SK-N-SH (cell line): ENCODE results near the gene PLEKHB1. TPM values are rescaled to one million over a fixed set of nuclear protein-coding genes. Genes with fewer than 3 reads are reported as not detected.
A peak's percentile ranks its signal among the peaks of the same experiment; 100 is the strongest.

ENCODE experiments used
- CTCF ChIA-PET: fragments of 300-600, 350-600 bp; formaldehyde crosslinking; extraction: SDS; loops from one replicate; lab custom pipeline; 2021; lab: Yijun Ruan, JAX
- POLR2A ChIA-PET: fragments of 350-600 bp; sonication (Branson Sonifier 250); formaldehyde crosslinking; extraction: SDS; loops from one replicate; lab custom pipeline; 2020; ENCODE audit warnings: antibody characterized with exemption, inconsistent platforms; lab: Yijun Ruan, JAX
- DNase-seq: peaks from one replicate; pipeline ENCODE4 v3.0.0; 2012
- H2AFZ ChIP-seq: fragments of 200-600 bp; sonication (generic); 2 replicates; pipeline ENCODE4 v1.8.1; 2016; ENCODE audit warnings: antibody characterized with exemption, mild to moderate bottlenecking, low read depth
- H3F3A ChIP-seq: fragments of 200-600 bp; sonication (generic); replicated peaks from 2 replicates; pipeline ENCODE3; 2016; ENCODE audit warnings: antibody characterized with exemption, mild to moderate bottlenecking; ENCODE audit not compliant: insufficient read depth
- H3K27ac ChIP-seq, 2 experiments: fragments of 200-500 bp in 1 of 2; fragments of 200-600 bp in 1 of 2; sonication (Bioruptor generic) in 1 of 2; sonication (generic), shearing (Covaris generic) in 1 of 2; 2 replicates each; pipeline versions ENCODE4 v1.5.1 to v1.6.1; 2014 to 2016; ENCODE audit warnings: low read depth in 2 of 2, inconsistent platforms in 1 of 2, low read length in 1 of 2, mild to moderate bottlenecking in 1 of 2, mixed read lengths in 1 of 2
- H3K27me3 ChIP-seq: fragments of 200-600 bp; sonication (generic), shearing (Covaris generic); 2 replicates; pipeline ENCODE4 v1.6.1; 2016; ENCODE audit warnings: mixed run types; ENCODE audit not compliant: insufficient read depth
- H3K36me3 ChIP-seq, 2 experiments: fragments of 200-500 bp in 1 of 2; fragments of 200-600 bp in 1 of 2; sonication (Bioruptor generic) in 1 of 2; sonication (generic) in 1 of 2; replicated peaks in 1 of 2; 2 replicates each; pipeline versions ENCODE3 to v1.5.1; 2014 to 2016; ENCODE audit warnings: low read length in 1 of 2, mild to moderate bottlenecking in 1 of 2; ENCODE audit not compliant: insufficient read depth in 2 of 2, control insufficient read depth in 1 of 2
- H3K4me1 ChIP-seq, 2 experiments: fragments of 200-500 bp in 1 of 2; fragments of 200-600 bp in 1 of 2; sonication (Bioruptor generic) in 1 of 2; sonication (generic), shearing (Covaris generic) in 1 of 2; 2 replicates each; pipeline versions ENCODE4 v1.5.1 to v1.6.1; 2014 to 2016; ENCODE audit warnings: low read depth in 1 of 2, low read length in 1 of 2, mixed run types in 1 of 2; ENCODE audit not compliant: insufficient read depth in 2 of 2, control insufficient read depth in 1 of 2
- H3K4me2 ChIP-seq: fragments of 200-600 bp; sonication (generic), shearing (Covaris generic); 2 replicates; pipeline ENCODE4 v1.6.1; 2017; ENCODE audit warnings: mixed run types
- H3K4me3 ChIP-seq, 2 experiments: fragments of 200-500 bp in 1 of 2; fragments of 200-600 bp in 1 of 2; sonication (Bioruptor generic) in 1 of 2; sonication (generic), shearing (Covaris generic) in 1 of 2; 2 replicates each; pipeline versions ENCODE4 v1.5.1 to v1.8.1; 2014 to 2016; ENCODE audit warnings: low read depth in 2 of 2, inconsistent platforms in 1 of 2, low read length in 1 of 2, mild to moderate bottlenecking in 1 of 2, mixed read lengths in 1 of 2, moderate library complexity in 1 of 2
- H3K79me2 ChIP-seq: fragments of 200-600 bp; sonication (generic); 2 replicates; pipeline ENCODE4 v1.8.1; 2017; ENCODE audit warnings: mild to moderate bottlenecking; ENCODE audit not compliant: insufficient read depth
- H3K9ac ChIP-seq: fragments of 200-600 bp; sonication (generic); 2 replicates; pipeline ENCODE4 v1.6.1; 2017; ENCODE audit warnings: mixed run types
- H3K9me2 ChIP-seq: fragments of 200-600 bp; sonication (generic); 2 replicates; pipeline ENCODE4 v1.6.1; 2017; ENCODE audit warnings: mixed run types
- H3K9me3 ChIP-seq: fragments of 200-600 bp; sonication (generic); 2 replicates; pipeline ENCODE4 v1.6.1; 2017; ENCODE audit warnings: mixed run types, mild to moderate bottlenecking, moderate library complexity
- H4K20me1 ChIP-seq: fragments of 200-600 bp; sonication (generic); 2 replicates; pipeline ENCODE4 v1.6.1; 2017; ENCODE audit warnings: mild to moderate bottlenecking, mixed run types; ENCODE audit not compliant: insufficient read depth
- CHD2 ChIP-seq: fragments of 150-350 bp; IDR thresholded peaks from 2 replicates; pipeline ENCODE4 v1.6.1; 2018; ENCODE audit warnings: low read length; ENCODE audit not compliant: partially characterized antibody
- NRF1 ChIP-seq: IDR thresholded peaks from 2 replicates; pipeline ENCODE4 v1.6.1; 2012; ENCODE audit warnings: low read depth, mild to moderate bottlenecking, low read length
- POLR2AphosphoS5 ChIP-seq: IDR thresholded peaks from 2 replicates; pipeline ENCODE4 v1.6.1; 2012; ENCODE audit warnings: low read depth, low read length
- RAD21 ChIP-seq: IDR thresholded peaks from 2 replicates; pipeline ENCODE4 v1.6.1; 2012; ENCODE audit warnings: mild to moderate bottlenecking, low read length
- RCOR1 ChIP-seq: fragments of 150-350 bp; IDR thresholded peaks from 2 replicates; pipeline ENCODE4 v1.6.1; 2017; ENCODE audit warnings: antibody characterized with exemption, low read length
- RXRA ChIP-seq: IDR thresholded peaks from 2 replicates; pipeline ENCODE4 v1.4.0; 2012; ENCODE audit warnings: low read depth, mild to moderate bottlenecking, borderline replicate concordance
- SIN3A ChIP-seq: IDR thresholded peaks from 2 replicates; pipeline ENCODE4 v1.6.1; 2012; ENCODE audit warnings: low read depth, mild to moderate bottlenecking, low read length, moderate library complexity, borderline replicate concordance
- SMC3 ChIP-seq: IDR thresholded peaks from 2 replicates; pipeline ENCODE4 v1.6.1; 2012; ENCODE audit warnings: low read depth, low read length, improper control_type of control experiment
- TAF1 ChIP-seq: IDR thresholded peaks from 2 replicates; pipeline ENCODE4 v1.6.1; 2012; ENCODE audit warnings: low read depth, mild to moderate bottlenecking, low read length, moderate library complexity, borderline replicate concordance
- WGBS: methylation state at CpG from one replicate; pipeline ENCODE4 v1.1.6; 2017; ENCODE audit warnings: low lambda C conversion rate; 5-methylcytosine and 5-hydroxymethylcytosine counted together
- polyA plus RNA-seq, 3 experiments: library from polyadenylated mRNA; depleted of rRNA; stranded (reverse); fragments of >200 nt; gene quantifications; 2 replicates each; pipeline ENCODE4 v1.2.3, GENCODE V29; 2012
- TF ChIP-seq, protein P1 (sequence below): fragments of 200-600 bp; sonication (generic); IDR thresholded peaks from 2 replicates; pipeline ENCODE4 v1.6.1; 2017; ENCODE audit warnings: antibody characterized with exemption, mild to moderate bottlenecking, moderate library complexity
- TF ChIP-seq, protein P2 (sequence below): IDR thresholded peaks from 2 replicates; pipeline ENCODE4 v1.4.0; 2012; ENCODE audit warnings: low read depth

Gene PLEKHB1
- polyA plus RNA-seq, 1 of the 3 experiments (the other 2 are of a cell fraction) = 10.2 TPM

DNA sequence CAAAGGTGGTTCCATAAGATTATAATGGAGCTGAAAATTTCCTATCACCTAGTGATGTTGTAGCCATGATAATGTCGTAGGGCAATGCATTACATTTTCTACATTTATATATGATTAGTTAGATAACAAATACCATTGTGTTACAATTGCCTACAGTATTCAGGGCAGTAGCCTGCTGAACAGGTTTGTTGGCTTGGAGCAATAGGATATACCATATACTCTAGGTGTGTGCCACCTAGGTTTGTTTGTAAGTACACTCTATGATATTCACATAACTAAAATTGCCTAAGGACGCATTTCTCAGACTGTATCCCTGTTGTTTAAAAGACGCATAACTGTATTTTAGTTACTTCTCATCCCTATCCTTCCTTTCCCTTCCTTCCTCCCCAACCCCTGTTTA, 13.6 kb downstream of the PLEKHB1 start (continued):
- TF ChIP-seq, protein P1, sequence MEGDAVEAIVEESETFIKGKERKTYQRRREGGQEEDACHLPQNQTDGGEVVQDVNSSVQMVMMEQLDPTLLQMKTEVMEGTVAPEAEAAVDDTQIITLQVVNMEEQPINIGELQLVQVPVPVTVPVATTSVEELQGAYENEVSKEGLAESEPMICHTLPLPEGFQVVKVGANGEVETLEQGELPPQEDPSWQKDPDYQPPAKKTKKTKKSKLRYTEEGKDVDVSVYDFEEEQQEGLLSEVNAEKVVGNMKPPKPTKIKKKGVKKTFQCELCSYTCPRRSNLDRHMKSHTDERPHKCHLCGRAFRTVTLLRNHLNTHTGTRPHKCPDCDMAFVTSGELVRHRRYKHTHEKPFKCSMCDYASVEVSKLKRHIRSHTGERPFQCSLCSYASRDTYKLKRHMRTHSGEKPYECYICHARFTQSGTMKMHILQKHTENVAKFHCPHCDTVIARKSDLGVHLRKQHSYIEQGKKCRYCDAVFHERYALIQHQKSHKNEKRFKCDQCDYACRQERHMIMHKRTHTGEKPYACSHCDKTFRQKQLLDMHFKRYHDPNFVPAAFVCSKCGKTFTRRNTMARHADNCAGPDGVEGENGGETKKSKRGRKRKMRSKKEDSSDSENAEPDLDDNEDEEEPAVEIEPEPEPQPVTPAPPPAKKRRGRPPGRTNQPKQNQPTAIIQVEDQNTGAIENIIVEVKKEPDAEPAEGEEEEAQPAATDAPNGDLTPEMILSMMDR = no peak
- TF ChIP-seq POLR2AphosphoS5 = no peak
- TF ChIP-seq, protein P2, sequence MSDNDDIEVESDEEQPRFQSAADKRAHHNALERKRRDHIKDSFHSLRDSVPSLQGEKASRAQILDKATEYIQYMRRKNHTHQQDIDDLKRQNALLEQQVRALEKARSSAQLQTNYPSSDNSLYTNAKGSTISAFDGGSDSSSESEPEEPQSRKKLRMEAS = no peak

DNA sequence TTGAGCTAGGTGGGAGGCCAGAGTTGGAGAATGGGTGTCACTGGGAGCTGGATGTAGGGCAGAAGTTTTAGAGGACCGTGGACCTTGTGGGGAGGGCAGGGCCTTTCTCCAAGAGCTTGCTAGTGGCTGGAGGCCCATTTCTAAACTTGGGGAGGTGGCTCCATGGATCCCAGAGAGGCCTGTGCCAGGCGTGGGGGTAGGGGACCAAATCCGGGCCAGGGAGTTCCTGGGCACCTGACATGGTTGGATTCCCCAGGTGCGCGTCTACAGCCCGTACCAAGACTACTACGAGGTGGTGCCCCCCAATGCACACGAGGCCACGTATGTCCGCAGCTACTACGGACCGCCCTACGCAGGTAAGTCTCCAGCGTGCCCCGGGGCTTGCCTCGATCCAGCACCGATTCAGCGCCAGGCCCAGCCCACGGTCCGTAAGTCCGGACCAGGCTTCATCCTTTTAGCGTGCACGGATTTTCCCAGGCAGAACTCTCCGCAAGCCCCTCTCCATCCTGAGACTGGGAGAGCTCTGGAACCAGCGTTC, 14.2 kb downstream of the PLEKHB1 start:
- Histone ChIP-seq H3K4me3 (peak overlapping the region; percentile 35 to 51; a peak in 3 of 4 replicates), H2AFZ (peak overlapping the region; percentile 32; the same call in 1 of the 2 replicates), H3K4me1 (peaks cover 0 to 6% of the 10 kb centered on the region in 2 experiments; a peak in 1 of 4 replicates), H4K20me1 (no peaks in the 10 kb centered on the region), H3K4me2 (peak overlapping the region; percentile 51; the same call in 1 of the 2 replicates), H3K9me2 (no peaks in the 10 kb centered on the region), H3K9ac (no peak overlapping the region), H3K27ac (no peak overlapping the region), H3F3A (no peaks in the 10 kb centered on the region), H3K79me2 (no peaks in the 10 kb centered on the region), H3K27me3 (no peaks in the 10 kb centered on the region), H3K9me3 (no peaks in the 10 kb centered on the region), H3K36me3 (no peaks in the 10 kb centered on the region)
- no peak for DNase-seq
- POLR2A ChIA-PET = interaction anchor here (1.0 kb wide), 1 partner anchor 325 kb away, joined by 3 read pairs; no protein-coding TSS in a partner anchor
- no peak for TF ChIP-seq TAF1
- 53% methylated on average over 3 of the region's 25 CpGs for WGBS
- CTCF ChIA-PET = interaction anchor here (0.6 to 6.6 kb wide), 63 partner anchors 8 to 701 kb away, joined by 3 to 123 read pairs (median 6); partner anchors contain the start of genes FAM168A, PLEKHB1 and RELT

DNA sequence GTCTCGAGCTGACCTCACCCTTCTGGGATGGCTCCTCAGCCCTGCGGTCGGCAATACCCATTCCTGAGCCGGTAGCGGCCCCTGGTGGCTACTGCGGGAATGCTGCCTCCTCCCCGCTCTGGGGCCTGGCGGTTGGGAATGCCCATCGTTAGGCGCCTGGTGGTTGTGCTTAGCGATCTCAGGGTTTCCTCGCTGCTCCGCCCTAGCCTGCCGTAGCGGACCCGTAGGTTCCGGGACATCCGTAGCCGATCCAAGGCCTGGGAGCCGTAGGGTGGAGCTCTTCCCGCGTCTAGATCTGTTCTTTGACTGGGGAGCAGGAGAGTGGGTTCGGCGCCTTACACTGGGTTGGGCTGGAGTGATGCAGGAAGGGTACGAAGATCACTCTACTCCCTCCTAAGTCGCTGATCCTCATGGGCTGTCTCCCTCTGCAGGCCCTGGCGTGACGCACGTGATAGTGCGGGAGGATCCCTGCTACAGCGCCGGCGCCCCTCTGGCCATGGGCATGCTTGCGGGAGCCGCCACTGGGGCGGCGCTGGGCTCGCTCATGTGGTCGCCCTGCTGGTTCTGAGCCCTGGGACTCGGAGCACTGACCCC, 14.8 kb downstream of the PLEKHB1 start:
- POLR2A ChIA-PET = interaction anchor here (1.0 kb wide), 1 partner anchor 326 kb away, joined by 3 read pairs; no protein-coding TSS in a partner anchor
- no peak overlapping the region for H3K27ac ChIP-seq
- no peaks in the 10 kb centered on the region for H3K9me3 ChIP-seq
- peak overlapping the region; percentile 35 to 51; a peak in 3 of 4 replicates for H3K4me3 ChIP-seq
- peak; percentile 97 for DNase-seq
- no peaks in the 10 kb centered on the region for H3F3A ChIP-seq
- 0 out of 2 replicates have a peak overlapping the region, but pooled peaks have one; percentile 39 for H3K9ac ChIP-seq
- H3K79me2 ChIP-seq = no peaks in the 10 kb centered on the region
- no peaks in the 10 kb centered on the region for H3K36me3 ChIP-seq
- CTCF ChIA-PET = interaction anchor here (0.5 to 6.6 kb wide), 81 partner anchors 9 to 700 kb away, joined by 3 to 123 read pairs (median 4); partner anchors contain the start of genes FAM168A, PLEKHB1 and RELT
- H2AFZ ChIP-seq = no peak overlapping the region; the same call in 1 of the 2 replicates
- TF ChIP-seq RCOR1 (peak; percentile 39; the same call in 1 of the 2 replicates), NRF1 (no peak; the same call in 1 of the 2 replicates), POLR2AphosphoS5 (0 out of 2 replicates have a peak, but pooled peaks have one; percentile 12), RXRA (no peak), SMC3 (peak; percentile 97), RAD21 (peak; percentile 99), SIN3A (peak; percentile 19; the same call in 1 of the 2 replicates), CHD2 (peak; percentile 25)
- TF ChIP-seq, protein P1 = peak; percentile 94
- TF ChIP-seq, protein P2 = 0 out of 2 replicates have a peak, but pooled peaks have one; percentile 33
- H3K4me1 ChIP-seq = peaks cover 0 to 6% of the 10 kb centered on the region in 2 experiments; a peak in 1 of 4 replicates
- H3K27me3 ChIP-seq = no peaks in the 10 kb centered on the region
- no peaks in the 10 kb centered on the region for H3K9me2 ChIP-seq
- no peaks in the 10 kb centered on the region for H4K20me1 ChIP-seq
- H3K4me2 ChIP-seq = peak overlapping the region; percentile 51; the same call in 1 of the 2 replicates
- WGBS = 48% methylated on average over 26 of the region's 40 CpGs
